Activated CD4-positive, alpha-beta T cell treated with anti-CD3 and anti-CD28 coated beads, Interleukin-10, Interleukin-2, amounts not matched to agents 100 ng/mL and 50 ng/mL, durations not matched to agents 16 hours and 8 hours (primary cell): Measurements from ENCODE around the gene DGKQ.
"Not testable (repeated sequence)": the region's sequence is repeated elsewhere in the genome, so short reads cannot be mapped to it uniquely, and the experiment has no call there.

Source experiments
- DNase-seq: peaks from one replicate; pipeline ENCODE4 v3.0.0-alpha.2; 2020

Gene DGKQ

DNA sequence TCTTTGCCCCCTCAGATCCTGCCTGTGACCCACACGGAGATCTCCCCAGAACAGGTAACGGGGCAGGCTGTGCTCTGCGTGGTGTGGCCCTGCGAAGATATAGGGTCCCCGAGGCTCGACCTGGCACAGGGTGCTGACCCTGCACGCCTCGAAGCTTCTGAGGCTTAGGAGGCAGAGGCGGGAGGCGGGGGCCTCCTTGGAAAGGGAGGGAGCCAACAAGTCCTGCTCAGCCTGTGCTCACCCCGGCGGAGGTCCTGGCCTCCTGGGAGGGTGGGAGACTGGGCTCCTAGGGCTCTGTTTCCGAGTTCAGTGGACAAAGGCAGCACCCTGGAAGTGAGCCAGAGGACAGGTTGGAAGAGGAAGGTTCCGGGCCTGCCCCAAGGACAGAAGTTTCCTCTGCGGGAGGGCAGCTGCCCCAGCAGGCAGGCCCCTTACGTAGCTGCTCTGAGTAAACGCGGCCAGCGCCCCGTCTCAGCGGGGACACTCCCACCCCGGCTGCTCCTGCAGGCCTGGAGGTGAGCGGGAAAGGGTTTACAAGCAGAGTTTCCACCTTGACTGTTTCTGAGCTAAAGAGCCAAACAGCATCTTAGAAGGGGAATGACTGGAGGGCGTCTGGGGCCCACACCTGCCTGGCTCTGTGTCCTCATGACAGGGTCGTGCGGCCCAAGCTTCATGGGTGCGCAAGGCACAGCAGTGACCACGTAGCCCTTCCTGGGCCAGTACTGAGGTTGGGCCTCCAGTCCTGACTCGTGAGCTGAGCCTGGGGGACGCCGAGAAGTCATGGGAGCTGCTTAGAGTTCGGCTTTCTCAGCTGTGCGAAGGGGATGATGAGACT is 25.1 kb downstream of the DGKQ start:
- DNase-seq, result no peak

DNA sequence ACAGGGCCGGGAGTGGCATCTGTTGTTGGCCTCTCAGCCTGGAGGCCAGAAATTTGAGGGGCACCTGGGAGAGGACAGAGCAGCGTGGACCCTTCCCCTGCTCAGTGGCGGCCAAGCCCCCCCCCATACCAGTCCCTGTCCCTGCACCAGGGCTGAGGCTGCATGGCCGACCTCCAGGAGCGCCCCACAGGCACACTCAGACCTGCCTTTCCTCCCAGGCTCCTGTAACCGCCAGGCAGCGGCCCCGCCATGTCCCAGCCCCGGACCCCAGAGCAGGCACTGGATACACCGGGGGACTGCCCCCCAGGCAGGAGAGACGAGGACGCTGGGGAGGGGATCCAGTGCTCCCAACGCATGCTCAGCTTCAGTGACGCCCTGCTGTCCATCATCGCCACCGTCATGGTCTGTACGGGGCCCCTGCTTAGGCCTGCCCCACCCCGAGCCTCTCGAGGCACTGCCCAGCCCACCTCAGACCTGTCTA is 25.8 kb downstream of the DGKQ start:
- DNase-seq, result no peak

DNA sequence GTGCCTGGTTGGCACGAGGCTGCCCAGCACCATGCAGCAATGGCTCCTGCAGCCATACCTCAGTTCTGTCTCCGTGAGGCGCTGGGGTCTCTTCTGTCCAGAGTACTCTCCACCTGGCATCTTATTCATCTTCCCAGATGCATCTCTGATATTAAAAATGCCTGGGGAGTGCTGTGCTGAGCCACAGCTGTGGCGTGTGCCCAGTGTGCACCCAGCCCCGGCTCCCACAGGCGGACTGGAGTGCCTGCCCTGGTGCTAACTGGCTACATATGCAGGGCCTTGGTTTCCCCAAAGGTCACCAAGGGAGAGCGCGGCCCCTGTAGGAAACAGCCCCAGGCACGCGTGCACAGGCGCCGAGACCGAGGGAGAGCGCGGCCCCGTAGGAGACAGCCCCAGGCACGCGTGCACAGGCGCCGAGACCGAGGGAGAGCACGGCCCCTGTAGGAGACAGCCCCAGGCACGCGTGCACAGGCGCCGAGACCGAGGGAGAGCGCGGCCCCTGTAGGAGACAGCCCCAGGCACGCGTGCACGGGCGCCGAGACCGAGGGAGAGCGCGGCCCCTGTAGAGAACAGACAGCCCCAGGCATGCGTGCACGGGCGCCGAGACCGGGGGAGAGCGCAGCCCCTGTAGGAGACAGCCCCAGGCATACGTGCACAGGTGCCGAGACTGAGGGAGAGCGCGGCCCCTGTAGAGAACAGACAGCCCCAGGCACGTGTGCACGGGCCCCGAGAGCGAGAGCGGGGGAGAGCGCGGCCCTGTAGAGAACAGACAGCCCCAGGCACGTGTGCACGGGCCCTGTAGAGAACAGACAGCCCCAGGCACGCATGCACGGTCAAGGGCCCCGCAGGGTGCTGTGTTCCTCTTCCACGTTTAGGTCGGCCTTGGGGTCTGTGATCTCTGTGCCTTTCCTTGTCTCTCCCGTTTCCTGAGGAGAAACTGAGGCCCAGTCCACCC is 26.6 kb downstream of the DGKQ start:
- DNase-seq, result no peak

DNA sequence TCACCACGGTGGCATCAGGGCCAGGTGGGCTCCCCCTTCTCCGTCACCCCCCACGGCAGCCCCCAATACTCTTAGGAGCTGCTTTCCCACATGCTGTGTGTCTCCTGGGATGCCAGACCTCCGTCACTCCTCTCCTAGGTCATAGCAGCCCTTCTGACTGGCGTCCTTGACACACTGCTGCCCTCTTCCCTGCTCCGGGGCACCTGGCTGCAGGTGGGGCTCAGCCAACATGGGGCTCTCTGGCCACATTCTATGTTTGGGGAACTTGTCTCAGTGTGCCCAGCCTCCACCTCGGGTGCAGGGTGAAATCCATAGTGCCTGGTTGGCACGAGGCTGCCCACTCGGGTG is 27.3 kb downstream of the DGKQ start:
- DNase-seq, result no peak

DNA sequence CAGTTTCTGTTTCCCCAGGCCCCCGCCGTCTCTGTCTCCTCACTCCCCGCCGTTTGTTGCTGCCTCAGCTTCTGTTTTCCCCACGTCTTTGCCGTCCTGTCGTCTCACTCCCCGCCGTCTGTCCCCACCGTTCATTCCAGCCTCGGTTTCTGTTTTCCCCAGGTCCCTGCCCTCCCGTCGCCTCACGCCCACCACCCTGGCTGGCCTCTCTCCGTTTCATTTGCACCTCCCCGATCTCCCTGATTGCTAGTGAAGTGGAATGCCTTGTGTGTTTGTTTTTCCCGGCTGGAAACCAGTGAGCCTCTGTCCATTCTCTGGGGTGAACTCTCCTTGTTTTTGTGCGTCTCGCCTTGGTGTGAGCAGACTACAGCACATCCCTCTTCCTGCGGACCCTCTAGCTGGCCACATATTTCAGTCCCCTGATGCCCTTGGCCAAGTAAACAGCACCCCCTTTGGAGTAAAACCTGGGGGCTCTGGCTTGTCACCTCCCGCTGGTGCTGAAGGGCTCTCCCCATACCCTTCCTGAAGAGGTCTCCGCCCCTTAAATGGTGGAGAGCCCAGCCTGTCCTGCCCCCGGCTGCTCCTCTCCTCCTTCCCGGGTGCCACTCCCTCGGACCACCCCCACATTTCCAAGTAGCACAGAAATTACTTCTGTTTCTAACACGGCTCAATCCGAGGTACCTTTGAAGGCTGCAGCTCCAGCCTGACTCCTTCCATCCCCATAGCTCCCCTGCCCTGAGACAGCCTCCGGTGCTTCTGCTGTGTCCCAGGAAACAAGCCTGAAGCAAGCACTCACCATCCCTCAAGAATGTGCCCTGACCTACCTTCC is 27.9 kb downstream of the DGKQ start:
- no peak for DNase-seq

DNA sequence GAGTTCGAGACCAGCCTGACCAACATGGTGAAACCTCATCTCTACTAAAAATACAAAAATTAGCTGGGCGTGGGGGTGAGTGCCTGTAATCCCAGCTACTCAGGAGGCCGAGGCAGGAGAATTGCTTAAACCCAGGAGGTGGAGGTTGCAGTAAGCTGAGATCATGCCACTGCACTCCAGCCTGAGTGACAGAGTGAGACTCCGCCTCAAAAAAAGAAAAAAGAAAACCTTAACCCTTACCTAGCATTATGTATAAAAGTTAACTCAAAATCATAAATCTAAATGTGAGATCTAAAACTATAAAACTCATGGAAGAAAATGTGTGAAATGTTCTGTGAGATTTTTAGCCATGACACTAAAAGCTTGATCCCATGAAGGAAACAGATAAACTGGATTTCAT is 33.9 kb downstream of the DGKQ start:
- DNase-seq, result not testable (repeated sequence)

DNA sequence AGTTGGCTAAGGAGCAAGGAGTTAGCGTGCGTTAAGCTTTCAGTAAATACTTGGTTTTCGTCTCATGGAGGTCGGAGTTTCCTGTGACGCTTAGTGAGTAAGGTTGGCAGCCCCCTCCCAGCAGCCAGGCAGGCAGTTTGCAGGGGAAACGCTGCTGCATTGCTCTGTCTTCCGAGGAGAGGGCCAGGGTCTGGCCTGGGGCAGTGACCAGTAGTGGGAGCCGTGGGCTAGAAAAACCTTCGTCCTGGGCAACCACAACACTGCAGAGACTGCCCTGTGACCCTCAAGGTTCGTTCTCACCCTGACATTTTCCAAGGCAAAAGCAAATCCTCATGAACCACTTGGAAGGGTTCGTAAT is 40.7 kb downstream of the DGKQ start:
- DNase-seq, result no peak

DNA sequence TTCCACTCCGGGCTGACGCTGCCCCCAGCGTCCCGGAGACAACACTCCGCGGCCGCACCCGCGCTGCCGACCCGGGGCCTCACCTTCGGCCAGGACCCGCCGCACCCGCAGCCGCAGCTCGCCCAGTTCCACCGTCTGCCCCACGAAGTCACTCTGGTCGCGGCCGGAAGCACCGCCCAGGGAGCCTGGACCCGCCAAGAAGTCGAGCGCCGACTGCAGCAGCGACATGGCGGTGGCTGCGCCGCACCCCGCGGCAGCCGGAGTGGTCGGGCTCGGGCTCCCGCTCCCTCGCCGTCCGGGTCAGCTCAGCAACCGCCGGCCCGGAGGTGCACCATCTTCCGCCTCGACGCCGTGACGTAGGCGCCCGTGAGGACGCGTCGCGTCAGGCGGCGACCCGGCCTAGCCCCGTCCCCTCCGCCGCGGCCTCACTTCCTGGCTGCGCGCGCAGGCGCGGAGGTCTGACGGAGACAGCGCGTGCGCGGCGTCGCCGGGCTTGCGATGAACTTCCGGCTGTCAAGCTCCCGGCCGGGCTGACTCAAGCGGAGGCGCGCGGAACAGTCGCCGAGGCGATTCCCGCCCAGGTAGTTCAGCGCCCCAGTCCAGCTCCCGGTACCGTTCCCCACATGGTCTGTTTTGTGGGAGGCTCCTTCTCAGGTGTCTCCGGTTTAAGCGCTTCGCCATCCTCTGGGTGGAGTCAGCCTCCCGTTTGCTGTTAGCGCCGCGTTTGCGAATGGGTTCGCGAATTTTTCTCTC is 41.2 kb downstream of the DGKQ start, which contains the start of the genes GAK and TMEM175:
GAK (minus strand) TSS at position 357 of the 753 bp plus-strand sequence; CDS start at position 228, 129 bp downstream.
TMEM175 (plus strand) TSS at position 501 of the 753 bp plus-strand sequence. CDS start 15,280 bp downstream, outside the sequence.
- DNase-seq, result peak; percentile 98

DNA sequence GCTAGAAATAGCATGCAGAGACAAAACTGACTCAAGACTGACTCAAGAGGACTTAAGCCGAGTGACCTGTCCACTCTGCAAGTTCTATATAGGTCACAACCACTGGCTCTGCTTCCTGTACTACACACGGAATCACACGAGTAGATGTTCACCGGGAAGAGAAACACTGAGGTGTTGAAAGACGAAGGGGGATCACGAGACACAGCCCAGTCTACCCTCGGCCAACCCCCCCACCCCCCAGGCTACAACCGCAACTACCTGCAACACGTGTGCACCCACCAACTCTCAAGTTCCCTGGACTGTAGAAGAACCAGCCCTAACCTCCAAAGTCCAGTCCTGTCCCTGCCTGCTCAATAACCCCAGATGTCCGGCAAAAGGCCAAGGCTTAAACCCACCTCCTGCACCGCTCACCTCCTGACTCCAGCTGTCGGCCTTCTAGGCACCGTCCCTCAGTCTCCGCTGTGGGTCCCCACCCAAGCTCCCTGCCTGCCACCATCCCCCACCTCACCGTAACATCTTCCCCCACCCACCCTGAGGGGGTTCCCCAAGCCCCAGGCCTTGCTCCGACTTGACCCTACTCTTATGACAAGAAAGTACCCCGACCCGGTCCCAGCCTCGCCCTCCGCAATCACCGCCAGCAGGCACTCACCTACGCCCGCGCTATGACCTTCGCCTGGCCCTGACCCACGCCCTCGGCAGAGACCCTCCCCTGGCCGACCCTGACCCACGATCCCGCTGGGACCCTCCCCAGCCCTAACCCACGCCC is 42.0 kb downstream of the DGKQ start:
- no peak for DNase-seq

DNA sequence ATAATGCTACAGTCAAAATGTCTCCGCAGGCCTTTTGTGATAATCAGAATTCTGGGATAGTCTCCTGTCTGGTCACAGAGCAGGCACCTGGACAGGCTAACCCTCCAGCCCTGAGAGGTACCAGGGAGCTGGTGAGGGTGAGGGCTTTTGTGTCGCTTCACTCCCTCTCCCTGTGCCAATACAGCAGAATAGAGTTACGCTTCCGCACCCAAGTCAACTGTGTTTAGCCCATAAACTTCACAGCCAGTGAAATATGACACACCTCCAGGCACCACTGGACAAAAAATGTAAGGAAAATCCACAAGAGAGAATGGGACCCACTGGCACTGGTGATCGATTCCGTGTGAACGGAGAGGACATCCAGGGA is 42.6 kb downstream of the DGKQ start:
- DNase-seq, result no peak

DNA sequence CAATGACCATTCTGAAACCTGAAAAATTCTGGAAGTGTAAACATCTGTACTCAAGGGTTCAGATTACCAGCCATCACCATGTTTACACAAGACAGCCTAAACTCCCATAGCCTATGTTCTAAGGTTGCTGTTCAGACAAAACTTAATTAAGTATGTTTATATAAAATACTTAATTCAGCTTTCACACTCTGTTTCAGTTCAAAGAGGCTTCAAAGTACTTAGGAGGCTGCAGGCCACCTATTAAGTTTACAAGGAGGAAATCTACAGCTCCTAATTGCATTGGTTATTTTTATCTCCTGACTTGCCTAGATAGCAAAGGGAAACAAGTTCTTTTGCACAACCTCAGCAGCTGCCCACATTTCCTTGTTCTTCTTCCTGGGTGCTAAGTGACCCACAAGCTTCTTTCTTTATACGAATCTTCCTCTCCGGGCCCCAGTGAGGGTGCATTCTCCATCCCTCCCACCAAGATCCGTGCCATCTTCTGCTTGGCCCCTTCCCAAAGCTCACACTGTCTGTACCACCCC is 43.3 kb downstream of the DGKQ start:
- no peak for DNase-seq

DNA sequence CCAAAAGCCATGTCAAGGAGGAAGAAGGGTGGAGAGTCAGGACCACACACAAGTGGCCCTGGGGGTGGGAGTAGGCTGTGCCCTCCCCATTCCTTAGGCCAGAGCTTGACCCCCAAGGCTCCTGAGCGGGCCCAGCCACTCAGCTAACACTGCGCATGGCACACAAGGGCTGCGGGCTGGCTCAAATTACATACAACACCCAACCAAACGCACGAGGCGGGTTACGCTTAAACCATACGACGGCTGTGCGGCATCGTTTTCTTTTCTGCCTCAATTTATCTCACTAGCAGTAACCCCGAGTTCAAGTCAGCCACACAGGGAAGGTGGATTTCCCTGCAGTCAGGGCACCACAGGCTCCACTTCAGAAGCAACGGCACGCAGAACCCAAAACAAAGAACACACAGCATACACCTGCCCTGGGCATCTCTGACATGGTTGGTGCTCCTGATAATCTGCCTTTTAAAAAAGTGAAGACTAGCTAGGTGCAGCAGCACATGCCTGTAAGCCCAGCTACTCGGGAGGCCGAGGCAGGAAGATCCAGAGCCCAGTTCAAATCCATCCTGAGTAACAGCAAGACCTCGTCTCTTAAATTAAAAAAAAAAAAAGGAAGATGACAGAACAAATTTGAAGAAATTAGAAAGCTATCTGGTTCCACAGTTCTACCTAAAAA is 44.1 kb downstream of the DGKQ start:
- DNase-seq, result no peak

DNA sequence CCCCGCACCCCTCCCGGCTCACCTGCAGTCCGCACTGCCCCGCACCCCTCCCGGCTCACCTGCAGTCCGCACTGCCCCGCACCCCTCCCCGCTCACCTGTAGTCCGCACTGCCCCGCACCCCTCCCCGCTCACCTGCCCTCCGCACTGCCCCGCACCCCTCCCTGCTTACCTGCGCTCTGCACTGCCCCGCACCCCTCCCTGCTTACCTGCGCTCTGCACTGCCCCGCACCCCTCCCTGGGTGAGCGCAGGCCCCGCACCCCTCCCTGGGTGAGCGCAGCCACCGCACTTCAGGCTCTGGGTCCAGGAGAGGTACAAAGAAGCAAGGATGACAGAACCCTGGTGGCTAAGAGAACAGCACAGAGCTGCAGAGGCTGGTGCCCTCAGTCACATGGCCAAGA is 45.8 kb downstream of the DGKQ start:
- not testable (repeated sequence) for DNase-seq

DNA sequence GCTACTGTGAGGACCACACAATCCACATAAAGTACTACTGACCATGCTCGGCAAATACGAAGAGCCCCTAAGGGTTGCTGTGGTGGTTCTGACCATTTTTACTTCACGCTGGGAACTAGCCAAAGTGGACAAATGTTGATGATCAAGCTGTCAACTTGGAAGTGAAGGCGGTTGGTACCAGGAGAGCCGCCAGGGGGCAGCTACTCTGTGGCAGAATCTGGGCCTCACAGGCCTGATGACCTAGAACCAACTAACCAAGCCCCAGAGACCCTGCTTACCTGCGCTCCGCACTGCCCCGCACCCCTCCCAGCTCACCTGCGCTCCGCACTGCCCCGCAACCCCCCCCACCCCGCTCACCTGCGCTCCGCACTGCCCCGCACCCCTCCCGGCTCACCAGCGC is 46.8 kb downstream of the DGKQ start:
- no peak for DNase-seq

DNA sequence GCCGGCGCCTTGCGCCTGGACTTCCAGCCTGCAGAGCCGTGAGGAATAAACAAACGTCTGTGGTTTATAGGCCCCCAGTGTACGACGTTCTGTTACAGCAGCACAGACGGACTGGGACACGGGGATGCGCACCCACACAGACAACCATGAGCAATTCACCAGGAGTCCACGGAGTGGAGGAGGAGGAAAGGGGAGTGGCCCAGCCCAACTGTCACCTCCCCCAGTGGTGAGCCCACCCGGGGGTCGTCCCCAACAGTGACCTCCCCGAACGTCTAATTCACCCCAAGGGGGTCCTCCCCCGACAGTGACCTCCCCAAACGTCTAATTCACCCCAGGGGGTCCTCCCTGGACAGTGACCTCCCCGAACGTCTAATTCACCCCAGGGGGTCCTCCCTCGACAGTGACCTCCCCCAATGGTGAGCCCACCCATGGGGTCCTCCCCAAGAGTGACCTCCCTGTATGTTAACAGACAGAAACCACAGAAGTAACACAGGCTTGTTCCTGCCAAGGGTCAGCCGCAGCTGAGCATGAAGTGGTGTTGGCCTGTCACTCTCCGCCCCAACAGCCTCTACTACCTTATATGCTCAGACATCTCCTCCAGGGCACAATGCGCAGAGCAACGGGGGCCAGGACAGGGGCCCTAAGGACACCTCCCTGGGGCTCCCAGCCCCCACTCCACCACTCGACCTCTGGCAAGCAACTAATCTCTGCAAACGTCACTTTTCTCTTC is 47.4 kb downstream of the DGKQ start:
- DNase-seq, result no peak

DNA sequence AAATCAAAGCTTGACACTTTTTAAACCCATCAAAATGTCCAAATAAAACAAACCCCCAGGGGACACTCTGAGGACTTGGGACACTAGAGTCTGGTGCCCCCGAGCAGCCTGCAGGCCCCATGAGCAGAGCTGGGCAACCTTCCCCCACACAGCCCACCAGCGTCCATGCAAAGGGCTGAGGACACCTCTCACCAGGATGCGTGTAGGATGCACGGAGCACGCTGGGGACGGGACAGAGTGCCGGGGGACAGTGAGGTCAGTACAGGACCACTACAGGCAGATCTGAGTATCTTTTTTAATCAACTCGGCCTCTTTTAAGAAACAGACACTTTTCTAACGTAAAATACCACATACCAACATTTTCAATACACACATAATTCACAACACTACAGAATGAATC is 48.2 kb downstream of the DGKQ start:
- DNase-seq, result no peak

DNA sequence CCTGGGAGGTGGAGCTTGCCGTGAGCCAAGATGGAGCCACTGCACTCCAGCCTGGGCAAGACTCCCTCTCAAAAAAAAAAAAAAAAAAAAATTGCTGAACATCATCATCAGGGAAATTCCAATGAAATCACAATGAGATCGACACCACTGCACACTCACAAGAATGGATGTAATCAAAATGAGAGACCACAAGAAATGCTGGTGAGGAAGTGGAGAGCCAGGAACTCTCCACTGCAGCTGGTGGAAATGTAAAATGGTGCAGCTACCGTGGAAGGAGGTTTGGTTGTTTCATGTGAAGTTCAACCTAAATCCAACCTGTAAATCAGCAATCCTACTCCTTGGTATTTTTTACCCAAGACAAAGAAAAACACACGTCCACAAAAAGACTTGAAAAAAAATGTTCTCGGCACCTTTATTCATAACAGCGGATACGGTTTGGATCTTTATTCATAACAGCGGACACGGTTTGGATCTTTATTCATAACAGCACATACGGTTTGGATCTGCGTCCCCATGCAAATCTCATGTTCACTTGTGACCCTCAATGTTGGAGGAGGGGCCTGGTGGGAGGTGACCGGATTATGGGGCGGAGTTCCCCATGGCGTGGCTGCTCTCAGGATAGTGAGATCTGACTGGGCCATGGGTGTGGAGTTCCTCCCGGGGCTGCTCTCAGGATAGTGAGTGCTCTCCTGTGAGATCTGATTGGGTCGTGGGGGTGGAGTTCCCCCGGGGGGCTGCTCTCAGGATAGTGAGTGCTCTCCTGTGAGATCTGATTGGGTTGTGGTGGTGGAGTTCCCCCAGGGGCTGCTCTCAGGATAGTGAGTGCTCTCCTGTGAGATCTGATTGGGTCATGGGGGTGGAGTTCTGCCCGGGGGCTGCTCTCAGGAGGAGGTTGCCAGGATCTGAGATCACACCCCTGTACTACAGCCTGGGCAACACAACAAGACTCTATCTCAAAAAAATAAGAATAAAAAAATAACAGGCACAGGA is 49.0 kb downstream of the DGKQ start:
- DNase-seq, result peak; percentile 49

DNA sequence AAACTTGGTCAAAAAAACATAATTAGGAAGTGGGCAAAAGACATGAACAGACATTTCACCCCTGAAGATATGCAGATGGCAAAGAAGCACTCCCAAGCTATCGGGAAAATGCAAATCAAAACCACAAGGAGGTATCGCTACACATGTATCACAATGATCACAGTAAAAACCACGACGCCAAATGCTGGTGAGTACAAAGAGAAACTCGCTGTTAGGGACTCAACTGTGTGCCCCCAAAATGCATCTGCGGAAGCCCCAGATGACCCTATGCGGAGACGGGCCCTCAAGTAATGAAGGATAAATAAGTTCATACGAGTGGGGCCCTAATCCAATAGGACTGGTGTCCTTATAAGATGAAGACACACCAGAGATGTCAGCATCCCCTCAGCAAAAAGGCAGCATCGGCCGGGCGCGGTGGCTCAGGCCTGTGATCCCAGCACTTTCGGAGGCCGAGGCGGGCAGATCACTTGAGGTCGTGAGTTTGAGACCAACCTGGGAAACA is 51.5 kb downstream of the DGKQ start:
- peak; percentile 65 for DNase-seq
